ENCODE measurements around the gene OLA1.

Gene OLA1

GRCh38 chr2:174223388-174223787, 24.9 kb downstream of the OLA1 start:
- no peak for DNase-seq

GRCh38 chr2:174222154-174222553, 26.2 kb downstream of the OLA1 start:
- no peak for DNase-seq

GRCh38 chr2:174219321-174219720, 29.0 kb downstream of the OLA1 start:
- DNase-seq = no peak

- DNase-seq = no peak
These were observed 29.6 kb downstream of the OLA1 start for GRCh38 chr2:174218773-174219172.

GRCh38 chr2:174217869-174218268, 30.5 kb downstream of the OLA1 start:
- DNase-seq = no peak

GRCh38 chr2:174211954-174212353, 36.4 kb downstream of the OLA1 start:
- no peak for DNase-seq

- no peak for DNase-seq
These were observed 37.5 kb downstream of the OLA1 start for GRCh38 chr2:174210862-174211261.

GRCh38 chr2:174209325-174209724, 39.0 kb downstream of the OLA1 start:
- DNase-seq = no peak

- DNase-seq = no peak
These were observed 40.3 kb downstream of the OLA1 start for GRCh38 chr2:174208026-174208425.

- DNase-seq = no peak
These were observed 42.8 kb downstream of the OLA1 start for GRCh38 chr2:174205562-174205961.

- no peak for DNase-seq
These were observed 46.1 kb downstream of the OLA1 start for GRCh38 chr2:174202188-174202587.

GRCh38 chr2:174198846-174199564, 49.3 kb downstream of the OLA1 start:
- no peak for DNase-seq

GRCh38 chr2:174195253-174195652, 53.1 kb downstream of the OLA1 start:
- DNase-seq = no peak

- DNase-seq = no peak
These were observed 54.6 kb downstream of the OLA1 start for GRCh38 chr2:174193737-174194136.

GRCh38 chr2:174192664-174193063, 55.7 kb downstream of the OLA1 start:
- DNase-seq = no peak

GRCh38 chr2:174191342-174192074, 56.8 kb downstream of the OLA1 start:
- DNase-seq = no peak

GRCh38 chr2:174184915-174185314, 63.4 kb downstream of the OLA1 start:
- DNase-seq = no peak

GRCh38 chr2:174184504-174184903, 63.8 kb downstream of the OLA1 start:
- no peak for DNase-seq

GRCh38 chr2:174183076-174183475, 65.3 kb downstream of the OLA1 start:
- DNase-seq = no peak

- DNase-seq = no peak
These were observed 67.0 kb downstream of the OLA1 start for GRCh38 chr2:174181368-174181767.

GRCh38 chr2:174180726-174181236, 67.6 kb downstream of the OLA1 start:
- no peak for DNase-seq

- no peak for DNase-seq
These were observed 68.1 kb downstream of the OLA1 start for GRCh38 chr2:174180165-174180724.

- DNase-seq = no peak
These were observed 70.9 kb downstream of the OLA1 start for GRCh38 chr2:174177316-174177890.

- no peak for DNase-seq
These were observed 71.4 kb downstream of the OLA1 start for GRCh38 chr2:174176898-174177297.

All from NCI-H2171 (cell line).